ENCODE measurements around the gene KRCC1.
A peak's percentile ranks its signal among the peaks of the same experiment; 100 is the strongest.

The KRCC1 gene

DNA sequence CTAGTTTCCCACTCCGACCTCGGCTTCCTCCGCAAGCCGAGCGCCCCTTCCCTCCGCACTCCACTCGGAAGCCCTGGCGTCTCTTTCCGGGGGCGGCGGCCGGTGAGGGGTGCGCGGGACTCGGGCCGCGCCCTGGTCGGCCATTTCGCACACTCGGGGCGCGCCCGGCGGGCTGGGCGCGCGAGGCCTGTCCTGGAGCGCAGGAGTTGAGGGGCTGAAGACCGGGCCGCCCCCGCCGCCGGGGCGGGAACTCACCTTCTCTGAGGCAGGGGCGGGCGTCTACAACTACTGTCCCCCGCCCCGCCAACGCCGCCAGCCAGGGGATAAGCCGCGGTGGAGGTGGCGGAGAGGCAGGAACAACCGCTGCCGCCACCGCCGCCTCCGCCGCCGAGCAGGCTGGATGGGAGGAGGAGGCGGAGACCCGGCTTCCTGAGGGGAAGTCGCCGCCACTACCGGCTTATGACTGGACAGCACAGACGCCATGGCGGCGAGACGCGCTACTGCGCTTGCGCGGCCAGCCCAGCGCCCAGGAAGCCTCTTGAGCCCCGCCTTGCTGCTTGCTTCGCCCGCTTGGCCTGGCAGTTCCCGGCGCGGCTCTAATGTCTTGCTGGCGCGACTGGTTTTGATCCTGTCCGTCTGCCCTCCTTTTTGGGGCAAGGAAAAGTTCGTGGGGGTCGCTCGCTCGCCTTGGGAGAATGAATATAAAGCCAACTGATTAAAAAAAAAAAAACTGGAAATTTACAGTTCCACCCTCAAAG, at the start of gene KRCC1:
Gene KRCC1, minus strand, starts transcription at position 413 of the 758 bp plus-strand sequence. CDS start 27,220 bp downstream, outside the sequence.
- peak; percentile 76 for DNase-seq

DNA sequence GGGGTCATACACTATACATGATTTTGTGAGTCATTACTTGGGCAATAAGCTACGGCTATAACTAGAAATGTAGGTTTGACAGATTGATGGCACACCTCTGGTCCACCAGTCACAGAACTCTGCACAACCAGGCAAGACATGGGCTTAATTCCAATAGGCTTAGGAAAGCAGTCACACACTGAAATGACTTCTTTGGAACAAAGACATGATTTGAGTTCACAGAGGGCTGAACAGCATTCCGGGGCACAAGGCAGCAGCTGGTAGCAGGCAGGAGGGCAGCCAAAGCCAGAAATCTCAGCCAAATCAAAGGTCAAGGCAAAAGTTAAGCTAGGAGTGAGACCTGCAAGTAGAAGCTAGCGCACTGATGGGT, 44.9 kb upstream of the KRCC1 start:
- no peak for DNase-seq

DNA sequence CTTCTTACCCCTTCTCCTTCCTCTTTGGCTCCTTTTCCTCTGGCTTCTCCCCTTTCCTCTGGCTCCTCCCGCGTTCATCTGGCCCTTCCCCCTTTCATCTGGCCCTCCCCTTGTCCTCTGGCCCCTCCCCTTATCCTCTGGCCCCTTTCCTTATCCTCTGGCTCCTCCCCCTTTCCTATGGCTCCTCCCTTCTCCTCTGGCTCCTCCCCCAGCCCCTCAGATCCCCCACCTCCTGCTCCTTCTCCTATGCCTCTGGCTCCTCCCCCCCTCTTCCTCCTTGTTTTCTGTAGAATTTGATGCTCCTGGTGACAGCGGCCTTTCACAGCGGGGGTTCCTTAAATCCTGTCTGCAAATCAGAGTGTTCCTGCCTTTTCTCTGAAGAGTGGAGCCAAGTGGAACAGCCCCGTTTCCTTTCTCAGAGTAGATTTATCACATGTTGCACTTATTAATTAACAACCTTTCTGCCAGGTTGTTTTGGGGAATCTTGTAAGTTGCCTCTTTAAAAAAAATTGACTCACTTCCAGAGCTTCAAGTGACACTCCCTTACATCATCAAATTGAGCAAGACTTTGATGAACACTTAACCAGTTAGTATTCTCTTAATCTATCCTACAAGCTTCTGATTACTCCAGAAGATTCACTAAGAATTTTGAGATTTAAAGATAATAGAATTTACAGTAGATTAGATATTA, 44.4 kb upstream of the KRCC1 start:
- no peak for DNase-seq

DNA sequence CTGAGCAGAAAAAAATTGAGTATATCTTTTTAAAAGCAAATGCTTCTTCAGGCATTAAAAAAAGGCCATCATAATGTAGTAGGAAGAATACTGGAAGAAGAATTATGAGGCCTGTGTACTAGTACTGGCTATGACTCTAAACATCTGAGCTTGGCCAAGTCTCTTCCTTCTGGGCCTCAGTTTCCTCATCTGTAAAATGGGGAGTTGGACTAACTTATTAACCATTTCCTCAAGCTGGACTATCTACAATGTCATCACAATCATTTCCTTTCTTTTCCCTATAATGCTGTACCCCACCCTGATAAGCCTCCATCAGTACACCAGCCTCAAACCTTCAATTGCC, 42.9 kb upstream of the KRCC1 start:
- DNase-seq, result no peak

GRCh38 chr2:88097891-88098557, 42.4 kb upstream of the KRCC1 start:
- DNase-seq, result no peak

- DNase-seq, result no peak
Measured at GRCh38 chr2:88097192-88097591, 41.6 kb upstream of the KRCC1 start.

GRCh38 chr2:88096708-88097107, 41.1 kb upstream of the KRCC1 start:
- DNase-seq, result no peak

DNA sequence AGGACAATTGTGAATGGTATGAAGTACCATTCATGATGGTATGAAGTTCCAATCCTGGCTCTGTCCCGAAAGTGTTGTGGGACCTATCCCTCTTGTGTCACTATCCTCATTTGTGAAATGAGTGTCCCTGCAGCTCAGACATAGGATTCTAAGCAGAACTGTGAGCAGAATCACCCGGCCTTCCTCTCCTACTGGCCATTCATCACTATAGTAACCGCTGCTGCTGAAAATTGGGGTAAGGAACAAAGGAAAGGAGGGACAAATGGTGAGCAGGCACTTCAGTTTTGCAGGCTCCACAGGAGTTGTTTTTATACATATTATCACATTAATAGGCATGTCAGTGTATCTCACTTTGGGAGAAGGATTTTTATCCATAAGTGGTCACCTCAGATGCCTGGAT, 39.4 kb upstream of the KRCC1 start:
- DNase-seq, result no peak

GRCh38 chr2:88092773-88093172, 37.2 kb upstream of the KRCC1 start:
- no peak for DNase-seq

- DNase-seq, result no peak
Measured at GRCh38 chr2:88091943-88092342, 36.4 kb upstream of the KRCC1 start.

GRCh38 chr2:88090446-88091283, 35.1 kb upstream of the KRCC1 start:
- DNase-seq, result no peak

- no peak for DNase-seq
Measured at GRCh38 chr2:88088999-88089398, 33.4 kb upstream of the KRCC1 start.

- DNase-seq, result no peak
Measured at GRCh38 chr2:88087763-88088162, 32.2 kb upstream of the KRCC1 start.

DNA sequence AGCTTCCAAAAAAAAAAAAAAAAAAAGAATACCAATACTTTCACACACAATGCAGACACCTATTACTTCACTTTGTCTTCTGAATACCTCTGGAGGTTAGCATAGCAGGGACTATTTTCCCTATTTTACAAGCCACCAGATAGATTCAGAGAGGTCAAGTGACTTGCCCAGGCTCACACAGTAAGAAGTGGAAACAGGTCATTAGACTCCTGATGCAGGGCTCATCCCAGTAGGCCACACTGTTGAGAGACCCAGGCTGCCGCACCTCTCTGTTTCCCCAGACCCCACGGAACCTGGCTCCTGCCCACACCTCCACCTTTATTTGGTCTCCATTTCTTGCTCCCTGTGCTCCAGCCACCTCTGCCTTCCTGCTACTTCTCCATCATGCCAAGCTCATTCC, 31.5 kb upstream of the KRCC1 start:
- DNase-seq, result no peak

DNA sequence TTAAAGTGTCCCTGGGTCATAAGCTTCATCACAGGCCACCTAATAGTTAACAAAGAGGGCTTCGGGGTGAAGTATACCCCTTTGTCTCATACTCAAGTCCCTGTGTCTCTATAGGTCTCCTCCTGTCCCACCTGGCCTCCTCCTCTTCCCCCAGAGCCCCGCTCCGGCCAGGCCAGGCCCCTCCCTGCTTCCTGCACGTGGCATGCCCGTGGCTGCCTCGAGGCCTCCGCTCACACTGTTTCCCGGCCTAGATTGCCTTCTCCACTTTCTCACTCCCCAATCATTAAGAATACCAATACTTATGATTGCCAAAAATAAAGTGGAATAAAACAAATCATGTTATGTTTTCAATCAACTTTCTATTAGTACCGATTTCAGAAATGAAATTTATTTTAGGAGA, 30.8 kb upstream of the KRCC1 start:
- no peak for DNase-seq

GRCh38 chr2:88085602-88086001, 30.0 kb upstream of the KRCC1 start:
- DNase-seq, result no peak

DNA sequence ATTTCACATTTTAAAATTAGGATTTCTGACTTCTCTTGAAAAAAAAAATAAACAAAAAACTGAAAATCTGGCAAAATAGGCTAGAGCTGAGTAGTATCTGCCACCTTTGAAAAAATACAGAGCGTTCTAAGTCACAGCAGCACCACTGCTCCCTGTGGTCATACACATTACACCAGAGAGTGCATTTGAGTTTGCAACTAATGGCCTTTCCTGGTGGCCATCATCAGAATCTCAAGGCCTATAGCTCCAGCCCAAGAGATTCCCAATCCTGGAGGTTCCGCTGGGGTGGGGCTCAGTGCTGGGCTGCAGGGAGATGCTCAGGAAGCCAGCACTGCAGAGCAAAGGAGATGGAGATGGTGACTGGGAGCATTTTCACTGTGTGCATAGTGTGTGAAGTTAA, 29.5 kb upstream of the KRCC1 start:
- DNase-seq, result no peak

GRCh38 chr2:88082781-88083180, 27.2 kb upstream of the KRCC1 start:
- no peak for DNase-seq

- no peak for DNase-seq
Measured at GRCh38 chr2:88081924-88082608, 26.5 kb upstream of the KRCC1 start.

- DNase-seq, result no peak
Measured at GRCh38 chr2:88080545-88080944, 25.0 kb upstream of the KRCC1 start.

DNA sequence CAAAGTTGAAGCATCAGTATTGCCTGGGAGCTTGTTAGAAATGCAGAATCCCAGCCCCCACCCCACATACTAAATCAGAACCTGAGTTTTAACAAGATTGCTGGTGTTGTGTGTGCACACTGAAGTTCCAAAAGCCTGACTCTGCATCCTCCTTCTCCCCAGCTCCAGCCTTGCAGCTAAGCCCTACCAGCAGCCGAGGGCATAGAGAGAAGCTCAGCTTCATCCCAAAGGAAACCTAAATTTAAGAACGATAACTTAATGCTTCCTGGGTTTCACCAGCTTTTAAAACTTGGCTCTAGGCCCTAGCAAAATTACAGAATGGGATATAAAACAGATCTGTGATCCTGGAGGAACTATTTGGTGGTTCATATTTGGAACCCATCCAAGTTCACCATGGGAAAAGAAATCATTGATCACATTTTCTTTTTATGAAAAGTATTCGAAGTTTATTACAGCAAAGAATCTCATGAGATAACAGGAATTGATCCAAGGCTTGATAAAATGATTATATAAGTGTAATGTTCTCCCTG, 23.1 kb upstream of the KRCC1 start:
- DNase-seq, result no peak

GRCh38 chr2:88077080-88077479, 21.5 kb upstream of the KRCC1 start:
- no peak for DNase-seq
